ENCODE results near the gene MYO1C.
"Not testable (repeated sequence)": the region's sequence is repeated elsewhere in the genome, so short reads cannot be mapped to it uniquely, and the experiment has no call there.

Gene MYO1C

DNA sequence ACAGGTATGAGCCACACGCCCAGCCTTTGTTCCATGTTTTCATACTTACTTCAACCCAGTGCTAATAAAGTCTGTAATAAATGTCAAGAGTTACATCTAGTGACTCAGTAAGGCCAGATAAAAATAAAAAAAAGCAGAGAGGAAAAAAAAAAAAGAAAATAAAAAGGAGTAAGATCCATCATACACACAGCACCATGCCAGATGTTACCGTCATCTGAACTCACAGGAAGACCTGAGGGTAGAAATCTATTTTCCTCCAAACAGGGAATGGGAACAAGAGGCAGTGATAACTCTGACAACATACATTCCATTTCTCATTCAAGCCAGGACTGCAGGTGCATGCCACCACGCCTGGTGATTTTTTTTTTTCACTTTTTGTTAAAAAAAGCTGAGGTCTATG lies 57.2 kb downstream of the MYO1C start:
- in situ Hi-C loops (cut with MboI; ENCODE audit: low sequenced_read_pairs) = no loop called here

DNA sequence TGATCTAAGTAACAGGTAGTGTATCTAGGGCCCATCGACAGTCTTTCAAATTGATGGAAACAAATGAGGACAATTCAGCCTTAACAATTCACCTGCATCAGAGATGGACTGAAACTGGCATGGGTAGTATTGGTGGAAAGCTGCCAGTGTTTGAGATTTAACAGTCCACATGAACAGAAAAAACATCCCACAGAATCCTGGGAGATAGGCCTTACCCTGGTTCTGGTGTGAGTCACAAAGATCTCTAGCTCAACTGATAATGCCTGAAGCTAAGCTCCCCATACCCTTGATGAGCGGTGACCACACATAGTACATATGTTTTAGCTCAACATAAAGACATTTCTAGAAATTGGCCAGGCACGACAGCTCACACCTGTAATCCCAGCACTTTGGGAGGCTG lies 58.3 kb downstream of the MYO1C start:
- in situ Hi-C loops (cut with MboI; ENCODE audit: low sequenced_read_pairs) = no loop called here

DNA sequence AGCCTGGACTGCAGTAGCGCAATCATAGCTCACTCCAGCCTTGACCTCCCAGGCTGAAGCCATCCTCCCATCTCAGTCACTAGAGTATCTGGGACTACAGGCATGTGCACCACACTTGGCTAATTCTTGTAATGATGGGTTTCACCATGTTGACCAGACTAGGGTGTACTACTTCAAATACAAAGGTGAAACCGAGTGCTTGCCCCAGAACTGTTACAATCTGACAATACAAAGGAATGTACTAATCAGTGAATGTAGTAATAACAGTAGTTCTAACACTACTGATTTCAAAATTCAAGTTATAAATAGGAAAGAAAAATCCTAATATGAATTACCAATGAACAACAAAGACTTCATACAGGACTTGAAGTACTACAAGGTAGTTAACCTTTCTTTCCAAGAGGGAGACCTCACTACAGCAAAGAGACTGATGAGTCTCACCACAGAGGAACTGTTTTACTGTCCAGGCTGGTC lies 60.8 kb downstream of the MYO1C start:
- in situ Hi-C loops (cut with MboI; ENCODE audit: low sequenced_read_pairs) = no loop called here

DNA sequence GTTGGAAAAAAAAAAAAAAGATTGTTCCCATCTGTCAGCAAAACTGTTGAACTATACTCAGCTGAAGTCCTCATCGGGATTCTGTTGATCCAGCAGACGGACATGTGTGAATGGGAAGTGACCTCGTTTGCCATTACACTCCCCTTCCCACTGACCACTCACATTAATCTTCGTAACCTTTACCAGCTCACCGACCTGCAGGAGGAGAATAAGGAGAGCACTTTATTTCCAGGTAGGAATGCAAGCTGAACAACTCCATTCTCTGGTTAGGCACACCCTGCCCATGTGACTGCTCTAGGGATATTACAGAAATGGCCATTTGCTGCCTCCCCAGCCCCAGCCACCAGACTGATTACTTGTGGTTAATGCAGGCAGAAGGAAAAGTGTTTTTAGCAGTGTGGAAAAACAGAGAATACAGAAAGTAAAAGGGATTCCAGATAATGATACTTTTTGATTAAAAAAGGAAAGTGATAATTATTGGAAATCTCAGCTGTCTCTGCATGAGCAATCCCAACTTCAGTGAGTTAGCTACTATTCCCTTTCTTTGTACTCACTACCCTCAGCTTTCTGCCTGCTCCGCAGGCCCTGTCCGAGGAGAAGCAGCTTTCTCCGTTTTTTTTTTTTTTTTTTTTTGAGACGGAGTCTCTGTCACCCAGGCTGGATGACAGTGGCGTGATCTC lies 68.9 kb downstream of the MYO1C start:
- in situ Hi-C loops (cut with MboI; ENCODE audit: low sequenced_read_pairs) = no loop called here

DNA sequence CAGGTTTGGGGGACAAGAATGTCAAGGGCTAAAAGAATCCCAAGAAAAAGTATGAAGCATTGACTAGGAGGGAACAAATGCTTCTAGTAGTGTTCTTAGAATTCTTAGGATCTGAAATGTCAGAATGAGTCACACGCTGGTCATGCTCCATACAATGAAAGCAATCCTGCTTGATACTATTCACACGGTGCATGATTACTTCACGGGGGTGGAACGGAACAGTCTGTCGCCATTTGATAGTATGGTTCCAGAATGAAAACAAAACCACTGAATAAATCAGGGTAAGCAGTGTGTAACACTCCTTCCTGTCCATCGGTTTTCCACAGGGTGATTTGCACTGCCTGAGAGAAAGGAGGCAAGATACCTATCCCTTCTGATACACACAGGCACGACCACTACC lies 69.6 kb downstream of the MYO1C start:
- in situ Hi-C loops (cut with MboI; ENCODE audit: low sequenced_read_pairs) = no loop called here

DNA sequence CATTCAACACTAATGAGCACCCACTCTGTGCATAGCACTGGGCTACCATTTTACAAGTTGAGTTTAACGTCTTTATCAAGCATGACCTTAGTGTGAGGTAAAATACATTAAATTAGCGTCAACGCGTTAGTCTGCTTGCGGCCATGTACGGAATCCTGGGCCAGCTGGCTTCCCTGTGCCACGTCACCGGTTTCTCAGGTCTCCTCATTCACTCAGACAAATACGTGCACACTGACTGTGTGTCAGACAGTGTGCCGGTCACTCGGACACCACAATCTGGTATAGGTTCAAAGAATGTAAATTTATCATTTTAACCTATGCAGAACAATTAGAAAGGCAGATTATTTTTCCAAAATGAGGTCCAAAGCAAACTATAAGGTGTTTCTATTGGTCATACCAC lies 71.0 kb downstream of the MYO1C start:
- in situ Hi-C loops (cut with MboI; ENCODE audit: low sequenced_read_pairs) = no loop called here

DNA sequence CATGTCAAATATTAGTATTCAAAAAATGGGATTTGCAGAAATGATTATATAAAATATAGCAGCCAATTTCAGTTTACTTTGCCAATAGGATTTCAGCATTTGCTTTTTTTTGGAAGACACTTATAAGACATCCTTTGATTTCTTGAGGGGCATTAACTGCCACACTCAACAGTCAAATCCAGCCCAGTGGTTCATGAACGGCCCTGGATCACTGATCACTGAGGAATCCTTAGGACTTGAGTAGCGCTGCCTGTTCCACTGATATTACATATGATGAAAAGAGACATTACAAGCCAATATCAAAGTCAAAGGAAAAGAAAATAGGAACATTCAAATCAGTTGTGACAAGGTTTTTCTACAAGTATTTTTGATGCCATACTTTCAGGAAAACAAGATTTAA lies 71.5 kb downstream of the MYO1C start:
- in situ Hi-C loops (cut with MboI; ENCODE audit: low sequenced_read_pairs) = no loop called here

DNA sequence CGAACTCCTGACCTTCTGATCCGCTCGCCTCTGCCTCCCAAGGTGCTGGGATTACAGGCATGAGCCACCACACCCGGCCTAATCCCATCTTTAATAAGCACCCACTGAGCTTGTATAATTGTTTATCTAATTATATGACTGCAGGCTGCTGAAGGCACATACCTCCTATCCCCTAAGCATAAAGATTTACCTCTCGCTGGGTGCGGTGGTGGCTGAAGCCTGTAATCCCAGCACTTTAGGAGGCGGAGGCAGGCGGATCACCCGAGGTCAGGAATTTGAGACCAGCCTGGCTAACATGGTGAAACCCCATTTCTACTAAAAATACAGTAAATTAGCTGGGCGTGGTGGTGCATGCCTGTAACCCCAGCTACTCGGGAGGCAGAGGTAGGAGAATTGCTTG lies 72.3 kb downstream of the MYO1C start:
- in situ Hi-C loops (cut with MboI; ENCODE audit: low sequenced_read_pairs) = no loop called here

DNA sequence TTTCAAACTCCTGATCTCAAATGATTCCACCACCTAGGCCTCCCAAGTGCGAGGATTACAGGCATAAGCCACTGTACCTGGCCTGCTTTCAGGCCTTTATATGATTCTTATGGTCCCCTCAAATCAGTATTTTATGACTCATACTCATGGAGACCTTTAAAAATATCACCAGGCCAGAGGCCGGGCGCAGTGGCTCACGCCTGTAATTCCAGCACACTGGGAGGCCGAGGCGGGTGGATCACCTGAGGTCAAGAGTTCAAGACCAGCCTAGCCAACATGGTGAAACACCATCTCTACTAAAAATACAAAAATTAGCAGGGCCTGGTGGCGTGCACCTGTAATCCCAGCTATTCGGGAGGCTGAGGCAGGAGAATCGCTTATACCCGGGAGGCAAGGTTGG lies 74.0 kb downstream of the MYO1C start:
- in situ Hi-C loops (cut with MboI; ENCODE audit: low sequenced_read_pairs) = not testable (repeated sequence)

DNA sequence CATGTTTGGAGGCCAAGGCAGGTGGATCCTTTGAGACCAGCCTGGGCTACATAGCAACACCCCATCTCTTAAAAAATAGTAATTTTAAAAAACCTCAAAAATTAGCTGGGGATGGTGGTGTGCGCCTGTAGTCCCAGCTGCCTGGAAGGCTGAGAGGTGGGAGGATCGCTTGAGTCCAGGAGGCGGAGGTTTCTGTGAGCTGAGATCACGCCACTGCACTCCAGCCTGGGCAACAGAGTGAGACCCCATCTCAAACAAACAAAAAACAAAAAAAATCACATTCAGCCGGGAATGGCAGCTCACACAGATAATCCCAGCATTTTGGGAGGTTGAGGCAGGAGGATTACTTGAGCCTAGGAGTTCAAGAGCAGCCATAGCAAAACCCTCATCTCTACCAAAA lies 76.1 kb downstream of the MYO1C start:
- in situ Hi-C loops (cut with MboI; ENCODE audit: low sequenced_read_pairs) = no loop called here

DNA sequence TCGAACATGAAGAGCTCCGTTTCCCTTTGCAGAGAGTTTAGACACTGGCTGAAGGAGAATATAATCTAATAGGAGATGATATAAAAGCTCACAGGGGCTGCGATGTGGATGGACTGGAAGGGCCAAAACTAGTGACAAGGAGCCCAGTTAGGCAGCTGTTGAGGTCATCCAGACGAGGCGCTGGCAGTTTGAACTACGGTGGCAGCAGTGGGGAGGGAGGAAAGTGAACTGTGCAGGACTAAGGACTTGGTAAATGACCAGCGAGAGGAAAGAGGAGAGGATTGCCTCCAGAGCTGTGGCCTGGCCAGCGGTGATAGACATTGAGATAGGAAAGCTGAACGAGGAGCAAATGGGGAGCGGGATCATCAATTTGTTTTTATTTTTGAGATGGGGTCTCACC lies 77.9 kb downstream of the MYO1C start:
- in situ Hi-C loops (cut with MboI; ENCODE audit: low sequenced_read_pairs) = no loop called here

Data from hTERT RPE-1 (cell line).